ENCODE measurements around the gene EDA. TPM values are rescaled to one million over a fixed set of nuclear protein-coding genes. Genes with fewer than 3 reads are reported as not detected.

The EDA gene
- total RNA-seq, 3 donors from 2014 or later (not counting 1 experiment from before 2014, with no cell fraction given), result 0.50 to 0.65 TPM; not detected in 1

- H3K4me3 Mint-ChIP-seq, result no peak overlapping the region
- no peaks in the 10 kb centered on the region for H3K36me3 Mint-ChIP-seq
- peaks cover 5 to 17% of the 10 kb centered on the region in 2 donors for H3K27me3 Mint-ChIP-seq (ENCODE audit: low read depth in 2 of 2)
- intact Hi-C loops (cut with micrococcal nuclease), result no loop called here
- no peak overlapping the region for H3K27ac Mint-ChIP-seq
- DNase-seq, result no peak
- Histone ChIP-seq H3K36me3 (ENCODE audit: control insufficient read depth, insufficient read depth, low read length) (no peaks in the 10 kb centered on the region), H3K9me3 (ENCODE audit: control insufficient read depth, insufficient read depth, low read length) (no peaks in the 10 kb centered on the region), H3K27me3 (ENCODE audit: control insufficient read depth, insufficient read depth, low read length) (no peaks in the 10 kb centered on the region), H3K27ac (ENCODE audit: low read length) (no peak overlapping the region), H3K4me1 (ENCODE audit: control insufficient read depth, insufficient read depth, low read length) (no peaks in the 10 kb centered on the region), H3K4me3 (ENCODE audit: low read length) (no peak overlapping the region)
- WGBS (ENCODE audit: insufficient coverage), result 93% methylated on average over 9 of the region's 11 CpGs
- no peaks in the 10 kb centered on the region for H3K4me1 Mint-ChIP-seq
- ATAC-seq, result no peak
- TF ChIP-seq CTCF (IDR thresholded peaks at IDR 0.05), result no peak
- no peaks in the 10 kb centered on the region for H3K9me3 Mint-ChIP-seq
These were observed 426.8 kb downstream of the EDA start for GRCh38 chrX:70042399-70043371.

- WGBS (ENCODE audit: insufficient coverage), result 96% methylated on average over 9 of the region's 9 CpGs
- no peaks in the 10 kb centered on the region for H3K9me3 Mint-ChIP-seq
- no peaks in the 10 kb centered on the region for H3K4me1 Mint-ChIP-seq
- ATAC-seq (no peak), DNase-seq (no peak)
- no peak overlapping the region for H3K27ac Mint-ChIP-seq
- no peaks in the 10 kb centered on the region for H3K36me3 Mint-ChIP-seq
- no peak for TF ChIP-seq CTCF (IDR thresholded peaks at IDR 0.05)
- intact Hi-C loops (cut with micrococcal nuclease), result no loop called here
- Histone ChIP-seq H3K27ac (ENCODE audit: low read length) (no peak overlapping the region), H3K27me3 (ENCODE audit: control insufficient read depth, insufficient read depth, low read length) (no peaks in the 10 kb centered on the region), H3K4me3 (ENCODE audit: low read length) (no peak overlapping the region), H3K4me1 (ENCODE audit: control insufficient read depth, insufficient read depth, low read length) (no peaks in the 10 kb centered on the region), H3K9me3 (ENCODE audit: control insufficient read depth, insufficient read depth, low read length) (no peaks in the 10 kb centered on the region), H3K36me3 (ENCODE audit: control insufficient read depth, insufficient read depth, low read length) (no peaks in the 10 kb centered on the region)
- no peak overlapping the region for H3K4me3 Mint-ChIP-seq
- peaks cover 11 to 17% of the 10 kb centered on the region in 2 donors for H3K27me3 Mint-ChIP-seq (ENCODE audit: low read depth in 2 of 2)
These were observed 427.8 kb downstream of the EDA start for GRCh38 chrX:70043685-70044084.

- Mint-ChIP-seq H3K27ac (no peak overlapping the region), H3K27me3 (ENCODE audit: low read depth in 2 of 2) (peaks cover 11 to 17% of the 10 kb centered on the region in 2 donors), H3K4me3 (no peak overlapping the region), H3K4me1 (no peaks in the 10 kb centered on the region), H3K9me3 (no peaks in the 10 kb centered on the region), H3K36me3 (no peaks in the 10 kb centered on the region)
- ATAC-seq, result no peak
- Histone ChIP-seq H3K4me1 (ENCODE audit: control insufficient read depth, insufficient read depth, low read length) (no peaks in the 10 kb centered on the region), H3K27me3 (ENCODE audit: control insufficient read depth, insufficient read depth, low read length) (no peaks in the 10 kb centered on the region), H3K27ac (ENCODE audit: low read length) (no peak overlapping the region), H3K4me3 (ENCODE audit: low read length) (no peak overlapping the region), H3K9me3 (ENCODE audit: control insufficient read depth, insufficient read depth, low read length) (no peaks in the 10 kb centered on the region), H3K36me3 (ENCODE audit: control insufficient read depth, insufficient read depth, low read length) (no peaks in the 10 kb centered on the region)
- no peak for TF ChIP-seq CTCF (IDR thresholded peaks at IDR 0.05)
- DNase-seq, result no peak
- WGBS (ENCODE audit: insufficient coverage), result 79% methylated on average over 4 of the region's 4 CpGs
- intact Hi-C loops (cut with micrococcal nuclease), result no loop called here
These were observed 428.8 kb downstream of the EDA start for GRCh38 chrX:70044541-70045245.
